SK-N-SH treated with all-trans-retinoic acid at 6 μM for 48 hours (cell line): Measurements from ENCODE around the gene GALE.
"Not testable (repeated sequence)": the region's sequence is repeated elsewhere in the genome, so short reads cannot be mapped to it uniquely, and the experiment has no call there.

Source experiments
- ATAC-seq: fragments of 200-7000 bp; cut with Tn5 transposase; 3 replicates; pipeline ENCODE4 v1.9.1; 2020; ENCODE audit warnings: mild to moderate bottlenecking, moderate library complexity
- BACH2 ChIP-seq: fragments of 250-450 bp; sonication (Bioruptor Pico); IDR thresholded peaks from 2 replicates; pipeline ENCODE4 v1.9.0; 2021; ENCODE audit warnings: mild to moderate bottlenecking, borderline replicate concordance
- CSDC2 ChIP-seq: fragments of 250-450 bp; sonication (Bioruptor Pico); IDR thresholded peaks from 2 replicates; pipeline ENCODE4 v1.5.0; 2020; ENCODE audit warnings: mild to moderate bottlenecking, moderate library complexity
- ESRRG ChIP-seq: fragments of 250-450 bp; sonication (Bioruptor Pico); IDR thresholded peaks from 2 replicates; pipeline ENCODE4 v1.6.1; 2021; ENCODE audit warnings: mild to moderate bottlenecking
- GLIS3 ChIP-seq: fragments of 250-450 bp; sonication (Bioruptor Pico); IDR thresholded peaks from 2 replicates; pipeline ENCODE4 v1.5.0; 2020; ENCODE audit warnings: mild to moderate bottlenecking, moderate library complexity
- ISL1 ChIP-seq: fragments of 250-450 bp; sonication (Bioruptor Pico); IDR thresholded peaks from 2 replicates; pipeline ENCODE4 v2.1.2; 2022; ENCODE audit warnings: mild to moderate bottlenecking, moderate library complexity
- OSR1 ChIP-seq: fragments of 250-450 bp; sonication (Bioruptor Pico); IDR thresholded peaks from 2 replicates; pipeline ENCODE4 v1.8.0; 2022; ENCODE audit warnings: moderate library complexity, mild to moderate bottlenecking, inconsistent platforms
- PPARA ChIP-seq: fragments of 250-450 bp; sonication (Bioruptor Pico); IDR thresholded peaks from 2 replicates; pipeline ENCODE4 v1.5.0; 2020; ENCODE audit warnings: mild to moderate bottlenecking, borderline replicate concordance
- RARB ChIP-seq: fragments of 250-450 bp; sonication (Bioruptor Pico); IDR thresholded peaks from 2 replicates; pipeline ENCODE4 v1.8.0; 2021; ENCODE audit warnings: mild to moderate bottlenecking, moderate library complexity
- SNAI2 ChIP-seq: fragments of 250-450 bp; sonication (Bioruptor Pico); IDR thresholded peaks from 2 replicates; pipeline ENCODE4 v1.5.0; 2020; ENCODE audit warnings: mild to moderate bottlenecking, moderate library complexity
- TCF4 ChIP-seq: fragments of 250-450 bp; sonication (Bioruptor Pico); IDR thresholded peaks from 2 replicates; pipeline ENCODE4 v1.8.0; 2021; ENCODE audit warnings: mild to moderate bottlenecking, moderate library complexity, borderline replicate concordance
- TOX ChIP-seq: fragments of 250-450 bp; sonication (Bioruptor Pico); IDR thresholded peaks from 2 replicates; pipeline ENCODE4 v1.8.0; 2021; ENCODE audit warnings: mild to moderate bottlenecking, moderate library complexity, borderline replicate concordance
- ZC3H10 ChIP-seq: fragments of 250-450 bp; sonication (Bioruptor Pico); IDR thresholded peaks from 2 replicates; pipeline ENCODE4 v1.5.1; 2021; ENCODE audit warnings: mild to moderate bottlenecking, moderate library complexity
- ZFP3 ChIP-seq: fragments of 250-450 bp; sonication (Bioruptor Pico); IDR thresholded peaks from 2 replicates; pipeline ENCODE4 v1.5.0; 2020; ENCODE audit warnings: mild to moderate bottlenecking, moderate library complexity
- ZFP30 ChIP-seq: fragments of 450-650 bp; formaldehyde crosslinking; IDR thresholded peaks from 2 replicates; pipeline ENCODE4 v1.5.0; 2022; ENCODE audit warnings: mild to moderate bottlenecking, moderate library complexity
- ZNF565 ChIP-seq: fragments of 450-650 bp; formaldehyde crosslinking; conservative IDR thresholded peaks from 2 replicates; pipeline ENCODE4 v1.5.0; 2020; ENCODE audit warnings: low read depth, mild to moderate bottlenecking, moderate library complexity
- ZNF70 ChIP-seq: fragments of 450-650 bp; formaldehyde crosslinking; IDR thresholded peaks from 2 replicates; pipeline ENCODE4 v1.5.0; 2020; ENCODE audit warnings: mild to moderate bottlenecking, moderate library complexity
- ZNF8 ChIP-seq: fragments of 450-650 bp; formaldehyde crosslinking; IDR thresholded peaks from 2 replicates; pipeline ENCODE4 v1.5.0; 2020; ENCODE audit warnings: mild to moderate bottlenecking, moderate library complexity
- TF ChIP-seq, protein P1 (sequence below): fragments of 250-450 bp; sonication (Bioruptor Pico); IDR thresholded peaks from 2 replicates; pipeline ENCODE4 v1.8.0; 2021; ENCODE audit warnings: low read depth, mild to moderate bottlenecking, moderate library complexity, borderline replicate concordance
- TF ChIP-seq, protein P2 (sequence below): fragments of 250-450 bp; sonication (Bioruptor Pico); IDR thresholded peaks from 2 replicates; pipeline ENCODE4 v1.5.1; 2020; ENCODE audit warnings: low read depth, mild to moderate bottlenecking, moderate library complexity
- TF ChIP-seq, protein P3 (sequence below): fragments of 250-450 bp; sonication (Bioruptor Pico); IDR thresholded peaks from 2 replicates; pipeline ENCODE4 v1.5.0; 2020; ENCODE audit warnings: mild to moderate bottlenecking, moderate library complexity
- TF ChIP-seq, protein P4 (sequence below): fragments of 250-450 bp; sonication (Bioruptor Pico); IDR thresholded peaks from 2 replicates; pipeline ENCODE4 v1.8.0; 2020; ENCODE audit warnings: mild to moderate bottlenecking, moderate library complexity, borderline replicate concordance

GALE gene

DNA sequence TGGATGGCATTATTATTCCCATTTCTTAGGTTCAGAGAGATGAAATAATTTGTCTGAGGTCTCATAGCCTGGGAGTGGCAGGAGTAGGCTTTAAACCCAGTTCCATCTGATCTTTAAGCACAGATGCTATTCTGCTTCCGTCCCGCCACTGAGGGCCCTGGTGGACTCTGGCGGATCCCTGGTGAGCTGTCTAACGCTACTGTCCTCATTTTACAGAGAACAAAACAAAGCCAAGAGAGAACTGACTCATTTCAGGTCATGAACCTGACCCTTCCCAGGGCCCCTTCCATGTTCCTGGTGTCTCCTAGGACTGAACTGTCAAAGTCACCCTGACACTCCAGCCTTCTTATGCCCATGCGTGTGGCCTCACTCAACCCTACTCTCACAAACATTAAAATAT is 3.1 kb upstream of the GALE start:
- ATAC-seq: no peak
- TF ChIP-seq, protein P1, sequence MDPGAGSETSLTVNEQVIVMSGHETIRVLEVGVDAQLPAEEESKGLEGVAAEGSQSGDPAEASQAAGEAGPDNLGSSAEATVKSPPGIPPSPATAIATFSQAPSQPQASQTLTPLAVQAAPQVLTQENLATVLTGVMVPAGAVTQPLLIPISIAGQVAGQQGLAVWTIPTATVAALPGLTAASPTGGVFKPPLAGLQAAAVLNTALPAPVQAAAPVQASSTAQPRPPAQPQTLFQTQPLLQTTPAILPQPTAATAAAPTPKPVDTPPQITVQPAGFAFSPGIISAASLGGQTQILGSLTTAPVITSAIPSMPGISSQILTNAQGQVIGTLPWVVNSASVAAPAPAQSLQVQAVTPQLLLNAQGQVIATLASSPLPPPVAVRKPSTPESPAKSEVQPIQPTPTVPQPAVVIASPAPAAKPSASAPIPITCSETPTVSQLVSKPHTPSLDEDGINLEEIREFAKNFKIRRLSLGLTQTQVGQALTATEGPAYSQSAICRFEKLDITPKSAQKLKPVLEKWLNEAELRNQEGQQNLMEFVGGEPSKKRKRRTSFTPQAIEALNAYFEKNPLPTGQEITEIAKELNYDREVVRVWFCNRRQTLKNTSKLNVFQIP (CRISPR knock-in tag): no peak
- TF ChIP-seq RARB: no peak
- no peak for TF ChIP-seq CSDC2
- no peak for TF ChIP-seq GLIS3
- TF ChIP-seq BACH2 (CRISPR knock-in tag): no peak
- TF ChIP-seq TCF4: no peak
- no peak for TF ChIP-seq ZNF70 (CRISPR knock-in tag)
- TF ChIP-seq, protein P2, sequence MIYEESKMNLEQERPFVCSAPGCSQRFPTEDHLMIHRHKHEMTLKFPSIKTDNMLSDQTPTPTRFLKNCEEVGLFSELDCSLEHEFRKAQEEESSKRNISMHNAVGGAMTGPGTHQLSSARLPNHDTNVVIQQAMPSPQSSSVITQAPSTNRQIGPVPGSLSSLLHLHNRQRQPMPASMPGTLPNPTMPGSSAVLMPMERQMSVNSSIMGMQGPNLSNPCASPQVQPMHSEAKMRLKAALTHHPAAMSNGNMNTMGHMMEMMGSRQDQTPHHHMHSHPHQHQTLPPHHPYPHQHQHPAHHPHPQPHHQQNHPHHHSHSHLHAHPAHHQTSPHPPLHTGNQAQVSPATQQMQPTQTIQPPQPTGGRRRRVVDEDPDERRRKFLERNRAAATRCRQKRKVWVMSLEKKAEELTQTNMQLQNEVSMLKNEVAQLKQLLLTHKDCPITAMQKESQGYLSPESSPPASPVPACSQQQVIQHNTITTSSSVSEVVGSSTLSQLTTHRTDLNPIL (CRISPR knock-in tag): no peak
- no peak for TF ChIP-seq ESRRG
- TF ChIP-seq ISL1 (CRISPR knock-in tag): no peak
- TF ChIP-seq, all 23 proteins: peak for 0

DNA sequence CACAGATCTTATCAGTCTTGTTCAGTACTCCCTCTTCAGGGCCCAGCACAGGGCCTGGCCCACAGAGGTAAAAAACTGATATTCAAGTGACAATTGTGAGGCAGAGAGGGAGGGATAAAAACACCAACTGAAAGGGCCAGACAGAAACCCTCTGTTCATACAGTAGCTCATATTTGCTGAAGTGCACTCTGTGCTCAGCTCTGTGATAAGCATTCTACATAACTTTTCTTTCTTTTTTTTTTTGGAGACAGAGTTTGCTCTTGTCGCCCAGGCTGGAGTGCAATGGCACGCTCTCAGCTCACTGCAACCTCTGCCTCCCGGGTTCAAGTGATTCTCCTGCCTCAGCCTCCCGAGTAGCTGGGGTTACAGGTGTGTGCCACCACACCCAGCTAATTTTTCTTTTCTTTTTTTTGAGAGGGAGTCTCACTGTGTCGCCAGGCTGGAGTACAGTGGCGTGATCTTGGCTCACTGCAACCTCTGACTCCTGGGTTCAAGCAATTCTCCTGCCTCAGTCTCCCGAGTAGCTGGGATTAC is 2.3 kb upstream of the GALE start:
- ATAC-seq: not testable (repeated sequence)

DNA sequence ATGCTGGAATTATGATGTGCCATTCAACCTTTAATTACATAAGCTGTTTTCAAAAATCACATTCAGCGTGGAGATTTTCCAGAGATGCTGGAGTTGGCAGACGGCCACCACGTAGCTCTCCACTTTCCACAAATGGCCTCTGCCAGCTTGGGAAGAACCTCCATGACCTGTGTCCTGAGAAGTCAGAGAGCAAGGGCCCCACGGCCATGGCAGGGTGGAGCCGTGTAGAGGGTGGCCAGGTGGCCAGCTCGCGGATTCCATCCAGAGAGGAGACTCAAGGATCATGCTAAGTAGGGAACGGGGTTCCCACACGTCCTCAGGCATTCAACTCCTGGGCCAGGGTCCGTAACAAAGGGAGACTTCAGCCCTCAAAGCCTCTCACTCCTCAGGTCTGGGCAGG is 1.3 kb upstream of the GALE start:
- ATAC-seq: no peak
- TF ChIP-seq, protein P1 (CRISPR knock-in tag): no peak
- no peak for TF ChIP-seq TCF4
- no peak for TF ChIP-seq ZNF70 (CRISPR knock-in tag)
- no peak for TF ChIP-seq ZFP30 (CRISPR knock-in tag)
- no peak for TF ChIP-seq ZFP3 (CRISPR knock-in tag)
- TF ChIP-seq ZNF565 (CRISPR knock-in tag): no peak
- TF ChIP-seq, protein P3, sequence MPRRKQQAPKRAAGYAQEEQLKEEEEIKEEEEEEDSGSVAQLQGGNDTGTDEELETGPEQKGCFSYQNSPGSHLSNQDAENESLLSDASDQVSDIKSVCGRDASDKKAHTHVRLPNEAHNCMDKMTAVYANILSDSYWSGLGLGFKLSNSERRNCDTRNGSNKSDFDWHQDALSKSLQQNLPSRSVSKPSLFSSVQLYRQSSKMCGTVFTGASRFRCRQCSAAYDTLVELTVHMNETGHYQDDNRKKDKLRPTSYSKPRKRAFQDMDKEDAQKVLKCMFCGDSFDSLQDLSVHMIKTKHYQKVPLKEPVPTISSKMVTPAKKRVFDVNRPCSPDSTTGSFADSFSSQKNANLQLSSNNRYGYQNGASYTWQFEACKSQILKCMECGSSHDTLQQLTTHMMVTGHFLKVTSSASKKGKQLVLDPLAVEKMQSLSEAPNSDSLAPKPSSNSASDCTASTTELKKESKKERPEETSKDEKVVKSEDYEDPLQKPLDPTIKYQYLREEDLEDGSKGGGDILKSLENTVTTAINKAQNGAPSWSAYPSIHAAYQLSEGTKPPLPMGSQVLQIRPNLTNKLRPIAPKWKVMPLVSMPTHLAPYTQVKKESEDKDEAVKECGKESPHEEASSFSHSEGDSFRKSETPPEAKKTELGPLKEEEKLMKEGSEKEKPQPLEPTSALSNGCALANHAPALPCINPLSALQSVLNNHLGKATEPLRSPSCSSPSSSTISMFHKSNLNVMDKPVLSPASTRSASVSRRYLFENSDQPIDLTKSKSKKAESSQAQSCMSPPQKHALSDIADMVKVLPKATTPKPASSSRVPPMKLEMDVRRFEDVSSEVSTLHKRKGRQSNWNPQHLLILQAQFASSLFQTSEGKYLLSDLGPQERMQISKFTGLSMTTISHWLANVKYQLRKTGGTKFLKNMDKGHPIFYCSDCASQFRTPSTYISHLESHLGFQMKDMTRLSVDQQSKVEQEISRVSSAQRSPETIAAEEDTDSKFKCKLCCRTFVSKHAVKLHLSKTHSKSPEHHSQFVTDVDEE: no peak
- no peak for TF ChIP-seq ZNF8
- TF ChIP-seq, all 23 proteins: peak for 0

DNA sequence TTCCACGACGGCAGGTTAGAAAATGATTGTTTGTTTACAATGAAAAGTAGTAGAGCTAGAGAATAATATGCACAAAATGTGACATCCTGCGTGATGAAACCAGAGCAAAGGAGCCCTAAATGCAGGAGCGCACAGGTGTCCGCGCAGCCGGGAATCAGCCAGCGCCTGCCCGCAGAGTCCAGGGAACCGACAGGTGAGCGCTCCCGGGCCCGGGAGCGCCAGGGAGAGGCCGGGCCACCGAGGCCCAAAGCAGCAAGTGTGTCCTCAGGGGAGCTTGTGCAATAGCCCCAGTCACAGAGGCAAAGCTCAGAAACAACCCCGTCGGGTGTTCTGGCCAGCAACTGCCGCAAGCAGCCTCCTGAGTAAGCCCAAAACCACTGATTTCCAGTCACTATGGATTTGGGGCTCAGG is 789 bp upstream of the GALE start:
- ATAC-seq: no peak; the same call in 2 of the 3 replicates
- TF ChIP-seq ZC3H10 (CRISPR knock-in tag) (no peak), ESRRG (no peak), TOX (CRISPR knock-in tag) (no peak), CSDC2 (no peak), ZNF565 (CRISPR knock-in tag) (no peak), ZNF8 (no peak)

DNA sequence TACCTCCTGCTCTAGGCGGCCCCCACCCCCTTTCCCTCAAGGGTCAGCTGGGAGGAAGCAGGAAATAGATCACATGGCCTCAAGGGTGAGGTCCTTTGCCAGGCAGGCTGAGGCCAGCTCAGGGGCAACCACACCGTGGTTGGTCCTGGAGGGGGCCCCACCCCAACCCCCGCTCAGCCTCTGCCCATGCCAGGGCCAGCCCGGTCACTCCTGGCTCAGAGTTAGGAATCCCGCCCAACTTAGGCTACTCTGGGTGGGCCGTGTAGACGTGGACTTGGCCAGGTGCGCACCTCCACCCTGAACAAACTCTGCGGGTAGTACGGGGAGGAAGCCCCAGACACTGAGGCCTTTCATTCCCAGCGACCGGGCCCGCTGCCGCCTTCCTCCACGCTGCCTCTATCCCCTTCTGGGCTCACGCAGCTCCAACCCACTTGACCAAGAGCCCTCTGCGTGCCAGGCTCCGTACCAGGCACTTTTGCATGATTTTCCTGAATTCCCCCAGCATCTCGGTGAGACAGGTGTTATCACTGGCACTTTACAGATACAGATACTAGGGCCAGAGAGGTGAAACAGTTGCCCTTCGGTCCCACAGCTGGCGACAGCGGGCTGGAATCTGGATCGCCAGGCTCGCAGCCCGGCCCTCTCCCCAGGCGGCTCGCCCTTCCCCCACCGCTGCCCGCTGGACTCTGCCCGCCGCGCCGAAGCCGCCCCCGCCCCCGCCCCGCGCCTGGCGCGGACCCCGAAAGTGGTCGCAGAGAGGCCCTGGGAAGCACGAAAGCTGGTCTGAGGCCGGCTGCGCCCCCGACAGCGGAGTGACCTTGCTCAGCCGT is 769 bp downstream of the GALE start:
- TF ChIP-seq, protein P4, sequence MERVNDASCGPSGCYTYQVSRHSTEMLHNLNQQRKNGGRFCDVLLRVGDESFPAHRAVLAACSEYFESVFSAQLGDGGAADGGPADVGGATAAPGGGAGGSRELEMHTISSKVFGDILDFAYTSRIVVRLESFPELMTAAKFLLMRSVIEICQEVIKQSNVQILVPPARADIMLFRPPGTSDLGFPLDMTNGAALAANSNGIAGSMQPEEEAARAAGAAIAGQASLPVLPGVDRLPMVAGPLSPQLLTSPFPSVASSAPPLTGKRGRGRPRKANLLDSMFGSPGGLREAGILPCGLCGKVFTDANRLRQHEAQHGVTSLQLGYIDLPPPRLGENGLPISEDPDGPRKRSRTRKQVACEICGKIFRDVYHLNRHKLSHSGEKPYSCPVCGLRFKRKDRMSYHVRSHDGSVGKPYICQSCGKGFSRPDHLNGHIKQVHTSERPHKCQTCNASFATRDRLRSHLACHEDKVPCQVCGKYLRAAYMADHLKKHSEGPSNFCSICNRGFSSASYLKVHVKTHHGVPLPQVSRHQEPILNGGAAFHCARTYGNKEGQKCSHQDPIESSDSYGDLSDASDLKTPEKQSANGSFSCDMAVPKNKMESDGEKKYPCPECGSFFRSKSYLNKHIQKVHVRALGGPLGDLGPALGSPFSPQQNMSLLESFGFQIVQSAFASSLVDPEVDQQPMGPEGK (CRISPR knock-in tag): no peak
- no peak for TF ChIP-seq ZFP30 (CRISPR knock-in tag)
- TF ChIP-seq, protein P1 (CRISPR knock-in tag): no peak
- no peak for TF ChIP-seq TOX (CRISPR knock-in tag)
- no peak for TF ChIP-seq ZNF70 (CRISPR knock-in tag)
- TF ChIP-seq SNAI2 (CRISPR knock-in tag): no peak
- no peak for TF ChIP-seq ISL1 (CRISPR knock-in tag)
- TF ChIP-seq ZFP3 (CRISPR knock-in tag): no peak
- no peak for TF ChIP-seq PPARA (CRISPR knock-in tag)
- no peak for TF ChIP-seq OSR1 (CRISPR knock-in tag)
- TF ChIP-seq GLIS3: no peak
- TF ChIP-seq CSDC2: no peak
- TF ChIP-seq, all 23 proteins: peak for 0
- ATAC-seq: peak; percentile 30
